ENCODE results near the gene P4HB. TPM values are rescaled to one million over a fixed set of nuclear protein-coding genes. Genes with fewer than 3 reads are reported as not detected.

Gene P4HB
- total RNA-seq, 2 experiments from 2014 or later: 420 to 499 TPM

DNA sequence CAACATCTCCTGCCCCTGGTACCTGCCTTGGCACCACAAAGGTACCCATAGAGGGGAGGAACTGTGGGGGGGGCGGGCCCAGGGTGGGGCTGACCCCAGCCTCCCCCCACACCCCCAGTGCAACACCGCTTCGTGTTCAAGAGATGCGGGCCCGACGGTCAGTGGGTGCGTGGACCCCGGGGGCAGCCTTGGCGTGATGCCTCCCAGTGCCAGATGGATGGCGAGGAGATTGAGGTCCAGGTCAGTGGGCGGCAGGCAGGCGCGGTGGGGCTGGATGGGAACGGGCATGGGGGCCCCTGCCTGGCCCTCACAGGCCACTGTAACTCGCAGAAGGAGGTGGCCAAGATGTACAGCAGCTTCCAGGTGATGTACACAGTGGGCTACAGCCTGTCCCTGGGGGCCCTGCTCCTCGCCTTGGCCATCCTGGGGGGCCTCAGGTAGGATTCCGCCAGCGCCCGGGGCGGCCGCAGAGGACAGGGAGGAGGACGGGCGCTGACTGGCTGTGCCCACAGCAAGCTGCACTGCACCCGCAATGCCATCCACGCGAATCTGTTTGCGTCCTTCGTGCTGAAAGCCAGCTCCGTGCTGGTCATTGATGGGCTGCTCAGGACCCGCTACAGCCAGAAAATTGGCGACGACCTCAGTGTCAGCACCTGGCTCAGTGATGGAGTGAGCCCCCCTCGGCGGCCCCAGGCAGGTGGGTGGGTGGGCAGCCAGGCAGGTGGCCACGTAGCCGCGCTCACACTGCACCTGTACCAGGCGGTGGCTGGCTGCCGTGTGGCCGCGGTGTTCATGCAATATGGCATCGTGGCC lies 49.2 kb downstream of the P4HB start:
- no peak overlapping the region for H3K4me3 Mint-ChIP-seq
- H3K4me1 Mint-ChIP-seq: no peaks in the 10 kb centered on the region
- POLR2A ChIA-PET: no interaction called here
- no peaks in the 10 kb centered on the region for H3K9me3 Mint-ChIP-seq
- peaks cover 15% of the 10 kb centered on the region for H3K27me3 Mint-ChIP-seq
- no peaks in the 10 kb centered on the region for H3K36me3 Mint-ChIP-seq (ENCODE audit: low read depth)
- CTCF ChIA-PET: no interaction called here
- H3K27ac Mint-ChIP-seq: no peak overlapping the region
- DNase-seq: no peak

DNA sequence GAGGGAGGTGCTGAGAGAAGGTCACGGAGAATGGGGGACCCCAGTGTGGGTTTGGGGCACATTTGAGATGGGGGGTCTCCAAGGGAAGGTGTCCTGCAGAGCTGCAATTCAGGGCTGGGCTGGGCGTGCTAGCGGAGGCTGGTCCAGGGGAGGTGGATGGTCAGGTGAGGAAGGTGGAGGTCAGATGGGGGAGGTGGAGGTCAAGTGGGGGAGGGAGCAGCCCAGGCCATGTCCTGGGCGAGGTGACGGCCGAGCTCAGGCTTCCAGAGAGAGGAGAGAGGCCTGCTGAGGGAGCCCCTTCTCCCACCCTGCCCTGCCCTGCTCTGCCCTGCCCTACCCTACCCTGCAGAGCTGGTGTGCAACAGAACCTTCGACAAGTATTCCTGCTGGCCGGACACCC lies 49.9 kb downstream of the P4HB start:
- H3K27ac Mint-ChIP-seq: no peak overlapping the region
- DNase-seq: no peak
- ChIA-PET POLR2A (no interaction called here), CTCF (no interaction called here)
- no peaks in the 10 kb centered on the region for H3K9me3 Mint-ChIP-seq
- no peaks in the 10 kb centered on the region for H3K36me3 Mint-ChIP-seq (ENCODE audit: low read depth)
- H3K27me3 Mint-ChIP-seq: peaks cover 15% of the 10 kb centered on the region
- H3K4me1 Mint-ChIP-seq: no peaks in the 10 kb centered on the region
- H3K4me3 Mint-ChIP-seq: no peak overlapping the region

DNA sequence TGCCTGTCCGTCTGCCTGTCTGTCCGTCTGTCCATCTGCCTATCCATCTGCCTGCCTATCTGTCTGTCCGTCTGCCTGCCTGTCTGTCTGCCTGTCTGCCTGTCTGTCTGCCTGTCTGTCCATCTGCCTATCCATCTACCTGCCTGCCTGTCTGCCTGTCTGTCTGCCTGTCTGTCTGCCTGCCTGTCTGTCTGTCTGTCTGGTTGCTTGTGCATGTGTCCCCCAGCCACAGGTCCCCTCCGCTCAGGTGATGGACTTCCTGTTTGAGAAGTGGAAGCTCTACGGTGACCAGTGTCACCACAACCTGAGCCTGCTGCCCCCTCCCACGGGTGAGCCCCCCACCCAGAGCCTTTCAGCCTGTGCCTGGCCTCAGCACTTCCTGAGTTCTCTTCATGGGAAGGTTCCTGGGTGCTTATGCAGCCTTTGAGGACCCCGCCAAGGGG lies 50.8 kb downstream of the P4HB start:
- Mint-ChIP-seq H3K4me3 (no peak overlapping the region), H3K27me3 (peaks cover 20% of the 10 kb centered on the region), H3K9me3 (no peaks in the 10 kb centered on the region), H3K4me1 (no peaks in the 10 kb centered on the region), H3K36me3 (ENCODE audit: low read depth) (no peaks in the 10 kb centered on the region), H3K27ac (no peak overlapping the region)
- CTCF ChIA-PET: no interaction called here
- DNase-seq: no peak
- POLR2A ChIA-PET: no interaction called here

DNA sequence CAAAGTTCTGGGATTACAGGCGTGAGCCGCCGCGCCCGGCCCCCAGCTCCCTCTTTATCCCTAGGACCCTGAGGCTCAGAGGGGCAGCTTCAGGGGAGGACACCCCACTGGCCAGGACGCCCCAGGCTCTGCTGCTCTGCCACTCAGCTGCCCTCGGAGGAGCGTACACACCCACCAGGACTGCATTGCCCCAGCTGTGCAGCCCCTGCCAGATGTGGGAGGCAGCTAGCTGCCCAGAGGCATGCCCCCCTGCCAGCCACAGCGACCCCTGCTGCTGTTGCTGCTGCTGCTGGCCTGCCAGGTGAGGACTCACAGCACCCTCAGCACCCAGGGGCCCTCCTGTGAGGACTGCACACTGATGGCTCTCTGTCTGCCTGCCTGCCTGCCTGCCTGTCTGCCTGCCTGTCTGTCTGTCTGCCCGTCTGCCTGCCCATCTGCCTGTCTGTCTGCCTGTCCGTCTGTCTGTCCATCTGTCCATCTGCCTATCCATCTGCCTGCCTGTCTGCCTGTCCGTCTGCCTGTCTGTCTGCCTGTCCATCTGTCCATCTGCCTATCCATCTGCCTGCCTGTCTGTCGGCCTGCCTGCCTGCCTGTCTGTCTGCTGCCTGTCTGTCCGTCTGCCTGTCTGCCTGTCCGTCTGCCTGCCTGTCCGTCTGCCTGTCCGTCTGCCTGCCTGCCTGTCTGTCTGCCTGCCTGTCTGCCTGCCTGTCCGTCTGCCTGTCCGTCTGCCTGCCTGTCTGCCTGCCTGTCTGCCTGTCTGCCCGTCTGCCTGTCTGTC lies 51.4 kb downstream of the P4HB start:
- POLR2A ChIA-PET: no interaction called here

DNA sequence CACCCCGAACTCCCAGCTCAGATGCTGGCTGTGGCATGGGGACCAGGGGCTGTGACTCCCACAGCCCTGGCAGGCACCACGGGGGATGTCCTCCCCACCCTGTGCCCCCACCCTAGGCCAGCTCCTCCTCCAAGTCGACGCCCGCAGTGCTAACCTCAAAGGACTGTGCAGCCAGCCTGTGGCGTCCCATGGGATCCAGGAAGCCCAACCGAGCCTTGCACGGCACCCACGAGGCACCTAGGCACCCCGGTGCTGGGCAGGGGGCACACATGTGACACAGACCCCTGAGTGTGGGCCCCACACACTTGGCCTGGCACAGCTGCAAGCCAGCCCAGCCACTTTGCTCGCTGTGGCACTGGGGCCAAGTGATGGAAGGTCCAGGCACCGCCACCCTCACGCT lies 52.5 kb downstream of the P4HB start:
- no peak overlapping the region for H3K4me3 Mint-ChIP-seq
- POLR2A ChIA-PET: no interaction called here
- CTCF ChIA-PET: interaction anchor here (0.6 to 1.4 kb wide), 2 partner anchors 152 to 1404 kb away, joined by 3 to 4 read pairs; no protein-coding TSS in a partner anchor

More for the DNA sequence above, 51.4 kb downstream of the P4HB start:
- CTCF ChIA-PET: interaction anchor here (1.4 kb wide), 1 partner anchor 150 kb away, joined by 3 read pairs; no protein-coding TSS in a partner anchor
- H3K4me1 Mint-ChIP-seq: no peaks in the 10 kb centered on the region
- no peak overlapping the region for H3K4me3 Mint-ChIP-seq
- H3K27ac Mint-ChIP-seq: peak overlapping the region; percentile 73
- no peaks in the 10 kb centered on the region for H3K36me3 Mint-ChIP-seq (ENCODE audit: low read depth)
- H3K9me3 Mint-ChIP-seq: no peaks in the 10 kb centered on the region
- no peak for DNase-seq
- H3K27me3 Mint-ChIP-seq: peaks cover 20% of the 10 kb centered on the region

DNA sequence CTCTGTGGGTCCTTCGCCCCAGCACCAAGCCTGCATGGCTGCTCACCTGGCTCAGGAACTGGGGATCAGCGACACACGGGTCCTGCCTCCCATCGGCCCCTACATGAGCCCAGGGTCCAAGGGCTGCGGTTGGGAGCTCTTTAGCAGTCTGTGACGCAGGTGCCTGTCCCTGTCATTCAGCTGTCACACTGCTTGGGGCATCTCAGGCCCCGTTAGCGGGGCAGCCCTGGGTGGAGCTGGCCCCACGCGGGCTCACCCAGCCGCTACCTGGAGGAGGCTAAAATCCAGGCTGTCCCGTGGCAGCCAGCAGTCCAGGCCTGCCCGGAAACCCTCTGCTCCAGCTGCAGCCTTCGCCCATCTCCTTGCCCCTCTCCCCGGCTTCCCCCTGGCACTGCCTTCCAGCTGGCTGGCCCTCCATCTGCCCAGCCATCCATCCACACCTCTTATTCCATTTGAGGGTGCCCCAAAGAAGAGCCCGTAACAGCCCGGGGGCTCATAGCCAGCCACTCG lies 53.1 kb downstream of the P4HB start:
- CTCF ChIA-PET: interaction anchor here (0.5 to 0.7 kb wide), 3 partner anchors 15 to 1404 kb away, joined by 3 to 4 read pairs (median 4); no protein-coding TSS in a partner anchor
- H3K36me3 Mint-ChIP-seq (ENCODE audit: low read depth): no peaks in the 10 kb centered on the region
- POLR2A ChIA-PET: no interaction called here

More for the DNA sequence above, 52.5 kb downstream of the P4HB start:
- Mint-ChIP-seq H3K27ac (no peak overlapping the region), H3K27me3 (peaks cover 27% of the 10 kb centered on the region), H3K36me3 (ENCODE audit: low read depth) (no peaks in the 10 kb centered on the region), H3K4me1 (no peaks in the 10 kb centered on the region), H3K9me3 (no peaks in the 10 kb centered on the region)
- DNase-seq: no peak

DNA sequence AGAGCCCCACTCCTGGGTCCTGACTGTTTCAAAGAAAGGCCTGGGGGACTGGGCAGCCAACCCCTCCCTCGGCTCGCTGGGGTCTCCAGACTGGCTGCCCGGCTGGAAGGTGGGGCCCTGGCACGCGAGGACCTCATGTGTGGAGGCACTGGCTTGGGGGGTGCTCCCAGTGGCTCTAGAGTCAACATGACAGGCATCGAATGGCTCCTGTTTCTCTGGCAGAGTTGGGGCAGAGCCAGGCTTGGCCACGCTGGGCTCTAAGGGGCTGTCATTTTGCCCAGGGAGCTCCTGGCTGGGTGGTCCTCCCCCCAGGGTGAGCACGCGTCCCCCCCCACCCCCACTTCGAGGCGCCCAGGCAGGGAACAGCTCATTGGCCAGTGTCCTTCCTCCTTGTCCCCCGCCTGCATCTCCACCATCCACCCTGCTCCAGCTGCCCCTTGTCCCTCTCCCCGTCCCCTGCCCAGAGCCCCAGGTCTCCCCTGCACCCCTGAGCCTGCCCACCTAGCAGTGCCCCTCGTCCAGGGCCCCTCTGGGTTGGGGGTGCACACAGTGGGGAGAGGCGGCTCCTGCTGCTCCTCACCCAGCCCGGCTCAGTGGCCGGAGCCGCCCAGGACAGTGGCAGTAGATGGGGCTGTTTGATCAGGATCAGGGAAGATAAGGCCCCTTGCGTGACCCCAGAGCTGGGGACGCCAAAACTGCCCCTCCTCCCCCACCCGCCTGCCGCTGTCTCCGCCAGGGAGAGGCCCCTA lies 53.7 kb downstream of the P4HB start:
- POLR2A ChIA-PET: no interaction called here
- Mint-ChIP-seq H3K27me3 (peaks cover 39% of the 10 kb centered on the region), H3K4me3 (no peak overlapping the region), H3K36me3 (ENCODE audit: low read depth) (no peaks in the 10 kb centered on the region), H3K27ac (no peak overlapping the region), H3K9me3 (no peaks in the 10 kb centered on the region), H3K4me1 (no peaks in the 10 kb centered on the region)
- DNase-seq: no peak
- CTCF ChIA-PET: interaction anchor here (0.5 to 1.9 kb wide), 4 partner anchors 15 to 167 kb away, joined by 3 to 7 read pairs (median 4); no protein-coding TSS in a partner anchor

More for the DNA sequence above, 53.1 kb downstream of the P4HB start:
- Mint-ChIP-seq H3K27me3 (peaks cover 32% of the 10 kb centered on the region), H3K27ac (no peak overlapping the region), H3K9me3 (no peaks in the 10 kb centered on the region), H3K4me1 (no peaks in the 10 kb centered on the region), H3K4me3 (no peak overlapping the region)
- DNase-seq: no peak

DNA sequence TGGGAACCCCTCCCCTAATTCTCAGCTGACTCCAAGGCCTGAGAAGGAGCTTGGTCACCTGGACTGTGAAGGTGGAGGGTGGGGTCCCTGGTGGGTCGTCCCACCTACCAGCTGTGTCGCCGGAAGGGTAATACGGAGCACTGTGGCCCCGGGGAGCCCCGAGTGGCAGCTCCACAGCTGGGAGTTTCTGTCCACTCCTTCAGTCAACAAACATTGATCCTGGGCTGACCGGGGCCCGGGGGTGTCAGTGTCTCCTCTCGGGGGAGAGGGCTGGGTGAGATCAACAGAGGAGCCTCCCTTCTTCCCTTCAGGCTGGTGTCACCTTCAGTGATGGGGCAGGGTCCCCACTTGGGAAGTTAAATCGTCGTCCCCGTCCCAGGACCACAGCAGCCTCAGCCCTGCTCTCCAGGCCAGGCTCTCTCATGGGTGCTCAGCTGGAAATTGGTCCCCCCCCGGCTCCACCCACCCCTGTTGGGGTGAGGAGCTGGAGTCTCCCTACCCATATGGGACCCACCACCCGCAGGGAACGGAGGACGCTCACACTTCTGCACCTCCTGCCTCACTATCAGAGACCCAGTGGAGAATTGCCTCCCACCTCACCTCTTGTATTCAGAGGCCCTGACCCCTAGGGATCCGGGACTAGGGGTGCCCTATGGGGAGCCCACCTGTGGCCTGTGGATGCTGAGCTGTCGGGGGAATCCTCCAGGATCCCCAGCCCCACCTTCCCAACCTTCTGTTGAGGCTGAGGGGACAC lies 54.5 kb downstream of the P4HB start:
- ChIA-PET POLR2A (no interaction called here), CTCF (interaction anchor here (0.6 to 1.9 kb wide), 2 partner anchors 154 to 166 kb away, joined by 4 to 7 read pairs; no protein-coding TSS in a partner anchor)
- Mint-ChIP-seq H3K4me3 (no peak overlapping the region), H3K27ac (no peak overlapping the region), H3K36me3 (ENCODE audit: low read depth) (no peaks in the 10 kb centered on the region), H3K27me3 (peaks cover 46% of the 10 kb centered on the region), H3K9me3 (no peaks in the 10 kb centered on the region), H3K4me1 (no peaks in the 10 kb centered on the region)
- no peak for DNase-seq

DNA sequence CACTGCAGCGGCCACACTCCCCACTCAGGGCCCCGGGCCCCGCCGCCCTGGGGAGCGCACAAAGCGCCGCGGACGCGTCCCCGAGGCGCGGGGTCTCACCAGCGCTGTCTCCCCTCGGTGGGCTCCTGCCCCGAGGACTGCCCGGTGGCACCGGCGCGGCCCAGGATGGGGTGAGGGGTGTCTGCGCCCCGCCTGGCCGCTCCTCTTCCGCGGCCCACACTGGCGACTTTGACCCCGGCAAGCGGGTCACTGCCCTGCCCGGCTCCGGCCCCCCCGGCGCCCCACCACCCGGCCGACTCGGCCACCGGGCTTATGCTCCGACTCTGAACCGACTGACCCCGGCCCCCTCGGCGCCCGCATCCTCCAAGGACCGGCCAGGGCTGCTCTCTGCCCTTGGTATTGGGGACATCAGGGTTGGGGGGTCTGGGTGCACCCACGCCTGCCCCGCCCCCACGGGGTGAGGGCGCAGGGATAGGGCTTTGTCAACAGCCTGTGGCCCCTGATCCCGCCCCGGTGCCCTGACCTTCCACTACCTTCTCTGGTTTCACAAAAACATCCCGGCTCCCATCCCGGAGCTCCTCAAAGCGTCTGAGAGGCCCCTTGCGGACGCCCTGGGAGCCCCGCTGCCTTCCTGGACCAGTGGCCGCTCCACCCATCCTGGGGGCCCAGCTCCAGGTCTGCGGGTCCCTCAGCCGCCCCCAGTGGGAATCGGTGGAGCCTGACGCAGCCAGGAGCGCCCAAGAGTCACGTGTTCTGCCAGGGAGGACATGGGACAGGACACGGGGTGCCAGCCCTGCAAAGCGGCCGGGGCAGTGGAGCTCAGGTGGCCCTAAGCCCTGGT lies 55.6 kb downstream of the P4HB start:
- Mint-ChIP-seq H3K36me3 (ENCODE audit: low read depth) (no peaks in the 10 kb centered on the region), H3K9me3 (no peaks in the 10 kb centered on the region), H3K4me3 (no peak overlapping the region), H3K4me1 (no peaks in the 10 kb centered on the region), H3K27ac (no peak overlapping the region), H3K27me3 (peaks cover 55% of the 10 kb centered on the region)
- no peak for DNase-seq
- POLR2A ChIA-PET: no interaction called here
- CTCF ChIA-PET: interaction anchor here (1.9 kb wide), 1 partner anchor 155 kb away, joined by 7 read pairs; no protein-coding TSS in a partner anchor

DNA sequence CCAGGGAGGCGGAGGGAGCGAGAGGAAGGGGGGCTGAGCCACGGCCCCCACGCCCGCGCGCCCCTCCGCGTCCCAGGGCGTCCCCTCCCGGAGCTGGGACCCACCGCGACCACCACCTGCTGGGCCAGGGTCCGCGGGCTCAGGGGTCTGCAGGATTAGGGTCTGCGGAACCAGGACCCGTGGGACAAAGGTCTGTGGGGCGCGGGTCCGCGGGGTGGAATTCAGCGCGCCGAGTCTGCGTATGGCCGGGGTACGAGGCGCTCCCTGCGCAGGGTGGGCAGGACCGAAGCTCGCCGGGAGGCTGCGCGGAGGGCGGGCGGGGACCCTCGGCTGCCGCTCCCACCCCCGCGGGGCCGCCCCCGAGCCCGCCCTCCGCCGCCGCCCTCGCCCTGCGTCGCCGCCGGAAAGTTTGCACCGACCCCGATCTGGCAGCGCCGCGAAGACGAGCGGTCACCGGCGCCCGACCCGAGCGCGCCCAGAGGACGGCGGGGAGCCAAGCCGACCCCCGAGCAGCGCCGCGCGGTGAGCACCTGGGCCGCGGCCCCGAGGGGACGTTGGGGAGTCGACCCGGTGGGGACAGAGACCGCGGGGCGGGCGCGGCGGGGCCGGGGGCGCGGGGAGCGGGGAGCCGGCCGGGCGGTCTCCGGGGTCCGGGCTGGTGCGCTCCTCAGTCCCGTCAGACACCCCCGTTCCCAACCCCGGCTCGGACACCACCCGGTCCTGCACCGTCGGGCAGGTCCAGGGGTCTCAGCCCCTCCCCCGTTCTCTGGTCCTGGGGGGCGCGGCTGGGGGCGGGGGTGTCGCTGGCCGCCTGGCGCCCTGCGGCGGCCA lies 56.4 kb downstream of the P4HB start, which contains the start of gene GCGR:
Gene GCGR (plus strand): TSS at position 423 of the 831 bp plus-strand sequence. CDS start 4,869 bp downstream, outside the sequence.
- no peaks in the 10 kb centered on the region for H3K36me3 Mint-ChIP-seq (ENCODE audit: low read depth)
- no peak within 1 kb of the TSS for H3K27ac Mint-ChIP-seq
- POLR2A ChIA-PET: no interaction called here
- H3K4me3 Mint-ChIP-seq: no peak within 1 kb of the TSS
- CTCF ChIA-PET: no interaction called here
- no peak for DNase-seq
- no peaks in the 10 kb centered on the region for H3K9me3 Mint-ChIP-seq
- H3K4me1 Mint-ChIP-seq: no peaks in the 10 kb centered on the region
- H3K27me3 Mint-ChIP-seq: peaks cover 49% of the 10 kb centered on the region
